ENCODE data around the gene SEMA3B.
"Not testable (repeated sequence)": the region's sequence is repeated elsewhere in the genome, so short reads cannot be mapped to it uniquely, and the experiment has no call there.

The SEMA3B gene

DNA sequence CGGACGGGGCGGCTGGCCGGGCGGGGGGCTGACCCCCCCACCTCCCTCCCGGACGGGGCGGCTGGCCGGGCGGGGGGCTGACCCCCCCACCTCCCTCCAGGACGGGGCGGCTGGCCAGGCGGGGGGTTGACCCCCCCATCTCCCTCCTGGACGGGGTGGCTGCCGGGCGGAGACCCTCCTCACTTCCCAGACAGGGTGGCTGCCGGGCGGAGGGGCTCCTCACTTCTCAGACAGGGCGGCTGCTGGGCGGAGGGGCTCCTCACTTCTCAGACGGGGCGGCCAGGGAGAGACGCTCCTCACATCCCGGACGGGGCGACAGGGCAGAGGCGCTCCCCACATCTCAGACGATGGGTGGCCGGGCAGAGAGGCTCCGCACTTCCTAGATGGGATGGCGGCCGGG, 43.1 kb downstream of the SEMA3B start:
- DNase-seq (ENCODE audit: low read depth in 4 of 4, low spot score in 1 of 4), result not testable (repeated sequence)

DNA sequence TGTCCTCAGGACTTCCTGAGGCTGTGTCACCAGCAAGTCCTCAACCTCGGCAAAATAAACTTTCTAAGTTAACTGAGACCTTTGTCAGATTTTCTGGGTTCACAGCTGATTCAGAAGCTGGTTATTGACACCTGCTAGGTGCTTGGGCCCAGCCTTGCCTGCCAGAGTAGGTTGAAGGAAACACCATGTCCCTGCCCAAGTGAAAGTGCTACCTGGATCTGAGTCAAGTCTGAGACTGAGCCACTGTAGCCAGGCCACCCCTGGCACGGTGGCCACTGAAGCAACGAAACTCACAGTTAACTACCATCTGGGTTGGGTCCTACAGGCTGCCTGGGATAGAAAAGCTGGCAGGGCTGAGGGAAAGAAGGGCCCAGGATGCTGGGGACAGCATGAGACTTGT, 45.4 kb downstream of the SEMA3B start:
- DNase-seq (ENCODE audit: low read depth in 4 of 4, low spot score in 1 of 4), result no peak

DNA sequence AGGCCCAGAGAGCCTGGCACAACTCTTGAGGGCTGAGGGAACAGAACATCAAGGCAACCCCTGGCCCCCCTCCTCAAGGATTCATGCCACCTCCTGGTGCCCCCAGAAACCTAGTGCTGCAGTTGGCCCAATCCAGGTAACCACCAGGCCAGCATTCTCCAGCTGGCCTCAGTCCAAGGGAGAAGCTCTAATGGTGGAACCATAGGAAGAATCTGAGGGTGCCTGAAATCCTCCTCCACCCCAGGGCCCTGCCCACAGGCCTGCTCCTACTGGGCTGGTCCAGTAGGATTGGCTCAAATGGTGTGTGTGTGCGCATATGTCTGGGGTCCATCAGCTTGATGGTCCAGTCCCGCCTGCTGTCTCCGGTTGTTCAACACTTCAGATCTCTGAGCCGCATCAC, 45.9 kb downstream of the SEMA3B start:
- DNase-seq (ENCODE audit: low read depth in 4 of 4, low spot score in 1 of 4), result no peak

DNA sequence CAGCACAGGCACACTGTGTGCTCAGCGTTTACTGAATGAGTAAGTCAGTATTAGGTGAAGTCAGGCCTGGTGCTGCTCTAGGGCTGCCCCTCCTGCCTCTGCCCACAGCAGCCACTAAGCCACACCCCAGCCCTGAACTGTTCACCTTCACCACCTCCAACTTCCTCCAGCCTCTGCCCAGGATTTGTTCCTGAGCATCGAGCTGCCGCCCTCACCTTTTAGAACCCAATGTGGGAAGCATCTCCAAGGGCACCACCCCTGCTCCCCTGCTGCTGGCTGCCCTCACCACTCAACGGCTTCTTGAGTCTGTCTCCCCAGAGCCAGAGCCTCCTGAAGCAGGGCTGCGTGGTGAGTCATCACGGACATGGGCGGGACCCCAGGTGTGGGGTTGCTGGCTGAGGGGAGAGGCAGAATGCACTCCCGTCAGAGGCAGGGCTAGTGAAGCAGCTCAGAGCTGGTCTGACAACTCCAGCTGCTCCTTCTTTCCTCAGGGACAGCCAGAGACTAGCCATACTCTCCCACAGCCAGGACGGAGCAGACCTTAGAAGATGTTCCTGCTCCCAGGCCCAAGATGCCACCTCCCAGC, 47.8 kb downstream of the SEMA3B start:
- DNase-seq (ENCODE audit: low read depth in 4 of 4, low spot score in 1 of 4), result no peak

DNA sequence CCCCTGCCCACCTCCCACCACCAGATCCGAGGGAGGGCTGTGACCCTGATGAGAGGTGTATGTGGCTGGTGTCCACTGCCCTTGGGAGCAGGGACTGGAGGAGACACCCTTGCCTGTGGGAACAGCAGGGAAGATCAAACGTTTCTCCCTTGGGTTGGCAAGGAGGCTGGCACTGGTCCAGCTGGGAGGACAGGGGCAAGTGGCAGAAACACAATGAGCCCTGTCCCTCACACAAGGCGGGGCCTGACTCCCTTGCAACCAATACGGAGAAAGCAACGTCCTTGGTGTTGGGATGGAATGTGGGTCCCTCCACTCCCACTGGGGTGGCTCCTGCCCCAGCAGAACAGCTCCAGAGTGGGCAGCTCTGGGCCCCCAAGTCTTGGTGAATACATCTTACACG, 48.4 kb downstream of the SEMA3B start:
- no peak for DNase-seq (ENCODE audit: low read depth in 4 of 4, low spot score in 1 of 4)

DNA sequence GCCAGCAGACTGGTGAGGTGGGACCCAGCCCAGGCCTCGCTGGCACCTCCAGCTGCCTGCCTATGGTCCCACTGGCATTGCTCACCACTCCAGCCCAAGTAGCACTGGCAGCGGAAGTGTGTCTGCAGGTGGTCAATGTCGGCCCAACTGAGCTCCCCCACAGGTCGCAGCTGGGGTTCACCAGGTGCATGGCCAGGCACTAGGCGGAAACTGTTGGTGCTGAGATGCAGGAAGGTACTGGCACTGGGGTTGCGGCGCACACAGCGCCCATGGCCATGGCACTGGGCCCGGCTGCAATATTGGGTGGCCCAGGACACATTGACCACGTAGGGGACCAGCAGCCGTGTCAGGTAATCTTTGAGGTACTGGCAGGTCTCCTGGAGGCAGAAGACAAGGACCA, 49.2 kb downstream of the SEMA3B start:
- DNase-seq (ENCODE audit: low read depth in 4 of 4, low spot score in 1 of 4), result no peak

DNA sequence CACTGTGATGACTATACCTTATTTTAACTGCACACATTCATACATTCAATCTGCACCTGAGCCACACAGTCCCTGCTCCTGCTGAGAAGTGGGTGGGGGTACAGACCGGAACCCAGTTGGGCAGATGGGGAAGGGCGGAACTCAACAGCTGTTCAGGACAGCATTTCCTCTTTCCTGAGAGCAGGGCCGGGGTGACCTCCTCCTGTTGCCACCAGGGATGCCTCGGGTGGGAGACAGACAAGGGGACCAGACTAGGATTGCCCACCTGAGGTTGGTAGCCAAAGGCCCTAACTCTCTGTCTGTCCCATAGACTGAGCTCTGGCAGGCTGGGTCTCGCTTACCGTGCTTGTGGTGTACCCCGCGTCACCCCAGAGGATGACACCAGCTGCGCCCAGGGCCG, 49.7 kb downstream of the SEMA3B start:
- no peak for DNase-seq (ENCODE audit: low read depth in 4 of 4, low spot score in 1 of 4)

DNA sequence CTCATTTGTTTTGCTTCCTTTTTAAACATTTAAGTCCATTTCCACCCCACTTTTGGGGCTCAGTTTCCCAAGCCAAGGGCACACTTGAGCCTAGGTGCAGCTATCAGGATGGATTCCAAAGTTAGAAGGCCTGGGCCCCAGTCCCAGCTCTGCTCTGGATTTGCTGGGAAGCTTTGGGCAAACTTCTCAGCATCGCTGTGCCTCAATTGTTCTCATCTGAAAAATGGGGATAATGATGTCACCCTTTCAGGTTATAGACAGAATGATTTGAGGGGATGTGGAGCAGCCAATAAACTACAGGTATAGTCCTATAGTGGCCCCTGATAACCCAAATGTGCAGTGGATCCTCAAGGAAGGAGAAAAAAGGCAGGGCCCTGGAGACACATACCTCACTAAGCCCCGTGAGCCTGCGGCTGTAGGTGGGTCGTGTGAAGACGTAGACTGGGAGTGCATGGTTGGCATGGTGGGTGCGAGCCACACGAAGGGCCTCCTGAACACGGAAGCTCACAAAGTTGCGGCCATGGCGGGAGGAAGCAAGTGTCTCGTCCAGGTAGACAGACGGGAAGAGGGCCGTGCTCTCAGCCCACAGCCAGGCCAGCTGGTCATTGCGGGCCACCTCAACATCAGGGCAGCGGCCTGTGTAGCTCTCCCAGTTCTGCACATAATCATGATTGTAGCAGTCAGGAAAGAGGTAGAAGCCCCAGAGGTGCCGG, 50.4 kb downstream of the SEMA3B start:
- no peak for DNase-seq (ENCODE audit: low read depth in 4 of 4, low spot score in 1 of 4)

DNA sequence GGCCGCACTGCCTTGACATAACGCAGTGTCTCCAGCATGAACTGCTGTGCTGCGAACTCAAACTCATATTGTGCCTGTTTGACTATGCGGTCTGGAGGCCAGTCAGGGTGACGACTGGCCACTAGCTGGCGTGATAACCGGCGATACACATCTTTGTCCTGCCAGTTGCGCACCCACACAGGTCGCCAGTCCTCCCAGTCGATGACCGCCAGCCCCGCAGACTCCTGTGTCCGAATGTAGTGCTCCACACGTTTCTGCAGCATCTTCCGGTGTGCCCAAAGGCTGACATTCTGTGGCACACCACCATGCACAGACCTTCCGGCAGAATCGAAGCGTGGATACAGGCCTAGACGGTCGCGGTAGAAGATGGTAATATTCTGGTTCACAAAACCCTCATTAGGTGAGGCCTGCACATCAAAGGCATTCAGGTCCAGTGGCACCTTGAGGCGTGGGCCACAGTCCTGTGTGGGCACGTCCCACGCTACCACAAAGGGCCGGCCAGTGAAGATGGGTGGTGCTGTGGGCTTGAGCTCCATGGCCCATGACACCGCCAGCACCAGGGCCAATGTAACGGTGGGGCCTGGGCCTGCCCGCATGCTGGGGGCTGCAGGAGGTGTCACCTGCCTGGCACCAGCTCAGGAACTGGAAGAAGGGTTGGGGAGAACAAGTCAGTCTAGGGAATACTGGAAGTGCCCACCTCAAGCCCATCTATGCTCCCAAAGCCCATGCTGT, 51.1 kb downstream of the SEMA3B start:
- DNase-seq (ENCODE audit: low read depth in 4 of 4, low spot score in 1 of 4), result no peak

DNA sequence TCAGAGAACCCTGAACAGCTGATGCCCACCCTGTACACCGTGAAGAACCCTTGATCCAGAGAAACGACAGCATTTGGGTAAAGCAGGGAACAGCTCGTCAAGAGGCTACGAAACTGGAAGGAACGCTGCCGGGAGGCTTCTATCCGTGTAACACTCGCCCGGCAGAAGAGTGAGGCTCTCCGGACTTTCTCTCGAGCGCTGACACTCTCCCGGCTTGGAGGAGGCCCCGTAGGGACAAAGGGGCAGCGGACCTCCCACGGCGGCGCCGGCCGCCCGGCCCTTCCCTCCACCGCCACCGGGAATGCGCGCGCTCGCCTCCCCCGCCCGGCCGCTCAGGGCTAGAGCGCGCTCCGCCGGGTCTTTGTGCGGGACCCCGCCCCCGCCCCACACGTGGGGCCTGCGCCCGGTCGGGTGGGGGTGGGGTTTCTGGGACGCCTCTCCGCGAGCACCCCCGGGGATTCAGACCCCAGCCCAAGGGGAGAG, 51.9 kb downstream of the SEMA3B start:
- peak in 3 of 4 experiments; percentile 45 to 66 (median 52) for DNase-seq (ENCODE audit: low read depth in 4 of 4, low spot score in 1 of 4)

DNA sequence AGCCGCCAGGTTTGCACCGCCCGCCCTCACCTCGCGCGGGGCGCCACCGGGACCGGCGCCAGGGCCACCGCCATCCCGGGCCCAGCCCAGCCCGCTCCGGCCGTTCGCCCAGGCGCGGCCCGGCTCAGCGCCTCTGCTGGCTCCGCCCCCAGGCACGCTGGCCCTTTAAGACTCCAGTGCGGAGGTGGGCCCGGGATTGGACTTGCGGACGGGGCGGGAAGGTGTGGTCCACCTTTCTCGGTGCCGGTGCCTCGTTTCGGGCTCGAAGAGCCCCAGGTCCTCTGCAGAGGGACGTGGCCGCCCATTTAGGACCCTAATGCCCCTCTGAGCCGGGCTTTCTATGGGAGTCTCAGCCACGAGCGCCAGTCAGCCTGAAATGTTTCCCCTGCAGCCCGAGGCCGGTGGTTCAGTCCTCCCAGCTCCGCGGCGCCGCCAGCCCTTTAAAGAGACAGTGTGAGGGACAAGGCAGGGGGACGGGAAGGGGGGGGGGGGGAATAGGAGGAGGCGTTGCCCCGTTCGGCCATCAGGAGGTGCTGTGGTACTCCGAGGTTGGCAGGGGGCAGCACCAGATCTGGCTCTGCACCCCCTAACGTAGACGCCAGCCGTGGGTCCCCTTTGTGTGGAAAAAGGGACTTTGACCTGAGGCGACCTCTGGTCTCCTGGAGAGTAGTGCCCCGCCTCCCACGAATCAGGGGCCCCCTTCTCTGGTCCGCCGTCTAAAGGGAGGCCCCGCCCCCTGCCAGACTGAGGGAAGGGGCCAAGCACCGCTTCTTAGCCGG, 52.6 kb downstream of the SEMA3B start:
- peak; percentile 62 to 80 (median 70) for DNase-seq (ENCODE audit: low read depth in 4 of 4, low spot score in 1 of 4)

DNA sequence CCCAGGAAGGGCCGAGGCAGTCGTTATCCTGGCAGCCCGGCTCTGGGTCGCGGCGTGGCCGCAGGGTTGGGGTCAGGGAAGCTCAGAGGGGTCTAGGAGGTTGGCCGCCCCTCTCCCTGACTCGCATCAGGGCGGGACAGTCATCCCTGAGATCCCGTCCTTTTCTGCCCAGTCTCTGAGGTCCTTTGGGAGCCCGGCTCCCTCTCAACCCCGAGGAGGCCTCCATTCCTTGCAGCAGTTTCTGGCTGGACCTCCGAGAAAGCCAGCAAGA, 53.1 kb downstream of the SEMA3B start:
- DNase-seq (ENCODE audit: low read depth in 4 of 4, low spot score in 1 of 4), result no peak

DNA sequence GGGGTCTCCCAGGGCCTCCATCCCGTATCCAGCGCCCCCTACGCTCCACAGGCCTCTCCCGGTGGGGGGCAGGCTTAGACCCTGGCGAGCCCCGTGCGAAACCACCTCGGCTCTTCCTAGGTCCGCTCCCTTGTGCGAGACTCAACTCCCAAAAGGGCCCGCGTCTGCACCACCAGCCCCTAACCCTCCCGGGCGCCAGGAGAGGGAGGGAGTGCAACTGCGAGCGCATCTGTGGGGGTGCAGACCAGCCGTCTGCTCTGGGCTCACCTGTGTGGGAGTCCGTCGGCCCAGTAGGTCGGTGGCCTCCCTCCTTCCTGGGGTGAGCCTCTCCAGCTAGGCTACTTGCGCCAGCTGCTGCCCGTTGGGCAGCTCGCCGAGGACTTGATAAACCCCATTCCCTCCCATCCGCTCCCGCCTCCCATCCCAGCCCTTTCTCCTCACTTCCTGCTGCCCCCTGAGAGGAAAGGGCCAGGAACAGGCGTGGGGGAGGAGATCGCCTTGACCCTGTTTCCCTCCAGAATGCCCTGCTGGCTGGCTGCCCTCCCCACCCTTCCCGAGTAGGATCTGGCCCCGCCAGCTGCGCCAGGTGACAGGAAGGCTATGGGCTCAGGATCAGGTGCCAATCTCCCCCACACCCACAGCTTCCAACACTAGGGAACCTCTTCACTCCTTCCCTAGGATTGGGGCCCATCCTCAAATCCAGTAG, 53.6 kb downstream of the SEMA3B start, which contains the start of gene HYAL2:
Gene HYAL2 (minus strand): TSS at position 360 of the 706 bp plus-strand sequence. CDS start 2,256 bp downstream, outside the sequence.
- DNase-seq (ENCODE audit: low read depth in 4 of 4, low spot score in 1 of 4), result no peak

DNA sequence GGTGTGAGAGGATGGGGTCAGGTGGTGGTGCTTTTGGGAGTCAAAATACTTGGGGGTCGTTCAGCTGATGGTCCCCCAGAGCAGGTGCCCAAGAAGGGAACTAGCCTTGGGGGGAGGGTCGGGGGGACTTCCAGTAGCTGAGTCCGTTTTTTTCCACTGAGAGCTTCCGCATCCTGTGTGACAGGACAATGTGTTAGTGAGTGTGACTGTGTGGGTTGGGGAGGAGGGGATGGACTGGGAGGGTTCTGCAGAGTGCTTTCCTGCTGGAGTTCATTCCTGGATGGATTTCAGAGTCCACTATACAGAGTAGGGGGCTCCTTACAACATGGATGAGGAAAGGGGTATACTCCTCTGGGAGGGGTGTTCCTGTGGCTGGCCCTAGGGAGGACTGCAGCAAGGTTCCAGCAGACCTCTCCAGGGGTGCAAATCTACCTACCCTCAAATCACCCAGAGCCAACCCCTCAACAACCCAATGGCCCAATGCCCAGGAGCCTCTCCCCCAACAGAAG, 54.2 kb downstream of the SEMA3B start:
- no peak for DNase-seq (ENCODE audit: low read depth in 4 of 4, low spot score in 1 of 4)

DNA sequence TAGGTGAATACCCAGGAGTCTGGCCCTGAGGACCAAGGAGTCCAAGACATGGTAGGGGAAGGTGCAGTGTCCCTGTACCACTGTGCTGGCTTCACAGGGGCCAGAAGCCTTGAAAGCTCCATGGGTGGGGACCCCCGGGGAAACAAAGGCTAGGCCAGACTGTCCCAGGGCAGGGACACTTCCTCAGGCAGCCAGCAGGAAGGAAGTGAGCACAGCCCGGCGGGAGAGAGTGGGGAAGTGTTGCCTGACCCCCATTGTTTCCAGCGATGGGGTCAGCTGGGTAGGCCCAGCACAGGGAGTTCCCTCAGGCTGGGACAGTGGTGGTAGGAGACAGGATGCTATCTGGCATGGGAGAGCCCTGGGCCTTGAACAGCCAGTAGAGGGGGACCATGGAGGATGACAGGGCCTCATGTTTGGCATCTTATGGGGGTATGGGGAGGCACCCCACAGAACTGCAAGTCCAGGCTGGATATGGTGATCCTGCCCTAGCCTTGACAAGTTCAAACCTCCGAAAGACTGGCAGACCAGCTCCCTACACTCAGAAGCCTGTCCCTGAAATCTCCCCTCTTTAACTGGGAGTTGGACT, 54.8 kb downstream of the SEMA3B start:
- no peak for DNase-seq (ENCODE audit: low read depth in 4 of 4, low spot score in 1 of 4)

DNA sequence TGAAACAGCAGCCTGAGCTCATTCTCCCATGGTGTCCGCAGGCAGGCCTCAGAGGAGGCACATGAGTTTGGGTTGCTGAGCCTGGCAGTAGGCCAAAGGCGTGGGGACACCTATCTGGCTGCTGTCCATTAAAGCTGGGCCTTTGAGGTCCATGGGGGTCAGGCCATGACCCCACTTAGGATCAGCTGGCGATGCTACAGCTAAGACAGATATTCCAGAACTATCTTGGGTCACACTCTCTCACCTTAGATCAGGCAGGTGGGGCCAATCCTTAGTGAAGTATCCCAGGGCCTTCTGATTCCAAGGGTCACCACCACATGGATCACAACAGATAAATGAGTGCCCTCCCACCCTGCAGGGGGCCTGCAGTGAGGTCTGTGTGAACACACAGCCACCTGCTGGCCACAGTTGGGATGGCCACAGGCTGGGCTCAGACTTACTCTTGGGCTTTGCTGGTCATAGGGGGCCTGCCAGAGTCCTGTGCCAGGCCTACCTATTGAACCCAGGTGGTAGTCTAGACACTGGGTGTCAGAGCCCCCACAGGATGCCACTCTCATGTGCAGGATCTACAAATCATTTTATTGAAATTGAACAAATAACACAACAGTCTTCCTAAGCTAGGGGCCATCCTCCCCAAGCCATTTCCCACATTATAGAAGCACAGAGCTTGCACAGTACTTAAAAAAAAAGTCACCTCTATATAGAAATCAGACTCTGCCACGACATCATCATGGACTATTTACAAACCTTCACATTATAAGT, 55.6 kb downstream of the SEMA3B start:
- peak in 2 of 4 experiments; percentile 32 to 43 for DNase-seq (ENCODE audit: low read depth in 4 of 4, low spot score in 1 of 4)

DNA sequence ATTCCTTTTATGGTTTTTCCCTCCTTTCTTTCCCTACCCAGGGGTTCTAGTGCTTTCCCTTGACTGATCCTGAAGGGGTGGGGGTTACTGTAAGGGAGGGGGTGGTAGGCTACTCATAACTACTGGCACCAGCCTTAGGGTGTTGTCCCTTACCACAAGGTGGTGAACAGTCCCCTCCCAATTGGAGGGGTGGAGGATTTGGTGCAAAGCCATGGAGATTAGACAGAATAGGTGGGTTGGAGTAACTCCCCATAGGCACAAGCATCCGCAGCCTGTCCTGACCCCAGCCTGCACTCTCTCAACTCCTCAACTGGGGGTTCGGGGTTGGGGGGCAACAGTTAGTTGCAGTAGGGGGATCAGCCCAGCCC, 56.1 kb downstream of the SEMA3B start:
- no peak for DNase-seq (ENCODE audit: low read depth in 4 of 4, low spot score in 1 of 4)

DNA sequence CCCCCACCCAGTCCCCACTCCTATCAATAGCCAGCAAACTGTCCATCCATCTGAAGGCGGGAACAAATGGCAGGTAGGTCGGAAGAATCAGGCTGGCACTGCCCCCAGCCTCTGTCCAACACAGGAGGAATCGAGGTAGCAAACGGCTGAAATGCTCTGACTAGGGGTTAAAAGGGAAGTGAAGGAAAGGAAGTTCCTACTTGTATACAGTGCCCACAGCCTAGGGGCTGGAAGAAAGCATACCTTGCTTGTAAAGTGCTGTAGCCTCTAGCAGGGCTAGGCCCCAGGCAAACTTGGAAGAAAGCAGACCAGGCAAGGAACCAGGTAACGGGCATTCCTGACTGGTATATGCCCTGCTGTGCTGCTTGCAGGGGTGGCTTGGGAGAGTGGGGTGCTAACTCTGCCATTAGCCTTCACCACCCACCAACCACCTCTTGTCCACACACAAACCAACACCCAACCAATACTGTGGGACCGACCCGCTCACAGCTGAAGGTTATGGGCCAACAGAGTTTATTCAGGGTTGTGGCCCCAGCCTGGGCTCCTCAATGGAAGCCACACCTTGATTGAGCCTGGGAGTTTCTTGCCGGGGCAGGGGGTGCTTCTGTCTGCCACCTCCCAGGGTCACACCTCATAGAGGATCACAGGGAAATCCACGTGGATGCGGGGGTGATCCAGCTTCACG, 56.7 kb downstream of the SEMA3B start:
- DNase-seq (ENCODE audit: low read depth in 4 of 4, low spot score in 1 of 4), result no peak

DNA sequence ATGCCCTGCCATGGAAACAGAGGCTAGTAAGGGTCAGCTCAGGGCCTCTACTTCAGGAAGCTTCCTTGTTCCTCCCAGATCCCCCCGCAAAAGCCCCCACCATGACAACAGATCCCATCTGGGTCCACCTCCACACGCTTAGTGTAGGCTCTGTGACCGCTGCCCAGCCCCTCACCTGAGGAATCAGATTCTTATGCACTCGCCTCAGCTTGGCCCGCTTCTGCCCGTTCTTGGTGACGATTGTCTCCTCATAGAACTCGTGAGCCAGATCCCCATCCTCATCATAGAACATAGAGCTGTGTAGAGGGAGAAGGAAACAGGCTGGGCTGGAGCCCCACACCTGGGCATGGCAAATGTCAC, 57.2 kb downstream of the SEMA3B start:
- no peak for DNase-seq (ENCODE audit: low read depth in 4 of 4, low spot score in 1 of 4)
